B cell (primary cell): ENCODE data around the gene SNRNP48. TPM values are rescaled to one million over a fixed set of nuclear protein-coding genes. Genes with fewer than 3 reads are reported as not detected.

Experiments used
- ATAC-seq: fragments of 200-7000 bp; cut with Tn5 transposase; one replicate; pipeline ENCODE4 v1.10.0; 2021; ENCODE audit warnings: low read depth, mild to moderate bottlenecking, moderate number of reproducible peaks, moderate library complexity
- CTCF ChIA-PET: fragments of 350-600 bp; sonication (Branson Sonifier 250); formaldehyde crosslinking; loops from one replicate; lab custom pipeline; 2021; ENCODE audit warnings: antibody characterized with exemption, inconsistent platforms; lab: Charles Lee
- POLR2A ChIA-PET: fragments of 350-600 bp; sonication (Branson Sonifier 250); formaldehyde crosslinking; loops from one replicate; lab custom pipeline; 2021; ENCODE audit warnings: antibody characterized with exemption; lab: Charles Lee
- DNase-seq: peaks from one replicate; pipeline ENCODE4 v3.0.0; 2013
- H2AFZ ChIP-seq: 2 replicates; pipeline ENCODE4 v1.6.1; 2012; ENCODE audit warnings: mild to moderate bottlenecking, low read depth, low read length; ENCODE audit not compliant: insufficient read depth, poor library complexity, severe bottlenecking
- H3K27ac ChIP-seq, 2 donors: 1 replicate in 1 of 2; 2 replicates in 1 of 2; pipeline ENCODE4 v1.5.1; 2012 to 2013; ENCODE audit warnings: low read length in 2 of 2, mild to moderate bottlenecking in 2 of 2, moderate library complexity in 1 of 2
- H3K27me3 ChIP-seq, 4 experiments: fragments of 200-600 bp in 1 of 4; sonication (generic) in 1 of 4; replicated peaks in 1 of 4; 1 replicate in 2 of 4; 2 replicates in 2 of 4; pipeline versions ENCODE4 v1.6.1 to v1.7.0; 2013 to 2016; ENCODE audit warnings: low read length in 3 of 4, mild to moderate bottlenecking in 2 of 4, mixed read lengths in 1 of 4, moderate library complexity in 1 of 4; ENCODE audit not compliant: insufficient read depth in 4 of 4, control insufficient read depth in 3 of 4; ENCODE audit errors: control extremely low read depth in 1 of 4
- H3K36me3 ChIP-seq, 2 experiments: replicated peaks in 1 of 2; 1 replicate in 1 of 2; 2 replicates in 1 of 2; pipeline versions ENCODE4 v1.6.1 to v1.7.1; 2013; ENCODE audit warnings: low read length in 1 of 2; ENCODE audit not compliant: insufficient read depth in 2 of 2, control insufficient read depth in 1 of 2; ENCODE audit errors: control extremely low read depth in 1 of 2, extremely low read depth in 1 of 2
- H3K4me1 ChIP-seq, 2 donors: fragments of 200-600 bp in 1 of 2; sonication (generic) in 1 of 2; 1 replicate in 1 of 2; 2 replicates in 1 of 2; pipeline versions ENCODE4 v1.5.1 to v1.6.1; 2013 to 2017; ENCODE audit warnings: low read length in 2 of 2; ENCODE audit not compliant: control insufficient read depth in 2 of 2, insufficient read depth in 2 of 2
- H3K4me2 ChIP-seq: replicated peaks from 2 replicates; pipeline ENCODE3; 2012; ENCODE audit warnings: mild to moderate bottlenecking, low read depth, low read length; ENCODE audit not compliant: poor library complexity, severe bottlenecking
- H3K4me3 ChIP-seq, 5 experiments: fragments of 200-600 bp in 1 of 5; sonication (generic) in 1 of 5; 1 replicate in 3 of 5; 2 replicates in 2 of 5; pipeline versions ENCODE4 v1.5.1 to v1.7.0; 2011 to 2016; ENCODE audit warnings: low read length in 4 of 5, mild to moderate bottlenecking in 4 of 5, low read depth in 2 of 5, control low read depth in 1 of 5, moderate library complexity in 1 of 5; ENCODE audit not compliant: insufficient read depth in 1 of 5; ENCODE audit errors: control extremely low read depth in 1 of 5, extremely low read depth in 1 of 5
- H3K79me2 ChIP-seq: fragments of 200-600 bp; sonication (generic); one replicate; pipeline ENCODE4 v1.6.0; 2016; ENCODE audit warnings: low read length; ENCODE audit not compliant: control insufficient read depth, insufficient read depth
- H3K9ac ChIP-seq: fragments of 200-600 bp; sonication (generic); 2 replicates; pipeline ENCODE4 v1.6.1; 2017; ENCODE audit warnings: mild to moderate bottlenecking, low read length, moderate library complexity
- H3K9me3 ChIP-seq, 3 donors: one replicate each; pipeline versions ENCODE4 v1.6.1 to v1.7.1; 2013; ENCODE audit warnings: low read length in 2 of 3; ENCODE audit not compliant: control insufficient read depth in 2 of 3, insufficient read depth in 1 of 3; ENCODE audit errors: control extremely low read depth in 1 of 3
- H4K20me1 ChIP-seq: 2 replicates; pipeline ENCODE4 v1.6.0; 2012; ENCODE audit warnings: mild to moderate bottlenecking, low read length; ENCODE audit not compliant: insufficient read depth, control insufficient read depth, poor library complexity, severe bottlenecking
- H3K27ac Mint-ChIP-seq: one replicate; pipeline ENCODE4 v1.8.0; 2021; ENCODE audit warnings: mixed read lengths
- H3K27me3 Mint-ChIP-seq: one replicate; pipeline ENCODE4 v1.8.0; 2021; ENCODE audit warnings: mixed read lengths
- H3K4me1 Mint-ChIP-seq: one replicate; pipeline ENCODE4 v1.8.0; 2021; ENCODE audit warnings: mixed read lengths
- H3K4me3 Mint-ChIP-seq: one replicate; pipeline ENCODE4 v1.8.0; 2021; ENCODE audit warnings: mixed read lengths
- H3K9me3 Mint-ChIP-seq: one replicate; pipeline ENCODE4 v1.8.0; 2022; ENCODE audit warnings: mixed read lengths; ENCODE audit not compliant: insufficient read depth
- EZH2 ChIP-seq: IDR thresholded peaks from 2 replicates; pipeline ENCODE4 v1.6.1; 2012; ENCODE audit warnings: borderline replicate concordance, low read depth, mild to moderate bottlenecking, moderate library complexity, low read length; ENCODE audit not compliant: insufficient read depth, poor library complexity, severe bottlenecking
- WGBS: methylation state at CpG from one replicate; pipeline ENCODE4 v1.1.5; 2013; ENCODE audit warnings: missing lambda C conversion rate; ENCODE audit not compliant: insufficient coverage; 5-methylcytosine and 5-hydroxymethylcytosine counted together
- intact Hi-C: fragments of 100-400 bp; cut with micrococcal nuclease; formaldehyde crosslinking; loops from one replicate; pipeline ENCODE4 v1.10.0; 2022
- polyA plus RNA-seq: library from polyadenylated mRNA; depleted of rRNA; stranded (reverse); fragments of >200 nt; gene quantifications from 2 replicates; pipeline ENCODE4 v1.2.3, GENCODE V29; 2012
- total RNA-seq, 2 donors: library from RNA; stranded (reverse); fragments of 120-200 nt in 1 of 2; gene quantifications; 1 replicate in 1 of 2; 2 replicates in 1 of 2; pipeline versions ENCODE4 v1.2.3 to v1.2.4, GENCODE V29; 2013 to 2022
- TF ChIP-seq, protein P1 (sequence below): fragments of 200-600 bp; IDR thresholded peaks from one replicate; pipeline ENCODE4 v1.8.0; 2022; ENCODE audit warnings: antibody characterized with exemption, mild to moderate bottlenecking

SNRNP48 gene
- total and polyA plus RNA-seq, 2 donors (not counting 1 experiment from before 2014, with no cell fraction given) = 8.9 to 22.9 TPM

DNA sequence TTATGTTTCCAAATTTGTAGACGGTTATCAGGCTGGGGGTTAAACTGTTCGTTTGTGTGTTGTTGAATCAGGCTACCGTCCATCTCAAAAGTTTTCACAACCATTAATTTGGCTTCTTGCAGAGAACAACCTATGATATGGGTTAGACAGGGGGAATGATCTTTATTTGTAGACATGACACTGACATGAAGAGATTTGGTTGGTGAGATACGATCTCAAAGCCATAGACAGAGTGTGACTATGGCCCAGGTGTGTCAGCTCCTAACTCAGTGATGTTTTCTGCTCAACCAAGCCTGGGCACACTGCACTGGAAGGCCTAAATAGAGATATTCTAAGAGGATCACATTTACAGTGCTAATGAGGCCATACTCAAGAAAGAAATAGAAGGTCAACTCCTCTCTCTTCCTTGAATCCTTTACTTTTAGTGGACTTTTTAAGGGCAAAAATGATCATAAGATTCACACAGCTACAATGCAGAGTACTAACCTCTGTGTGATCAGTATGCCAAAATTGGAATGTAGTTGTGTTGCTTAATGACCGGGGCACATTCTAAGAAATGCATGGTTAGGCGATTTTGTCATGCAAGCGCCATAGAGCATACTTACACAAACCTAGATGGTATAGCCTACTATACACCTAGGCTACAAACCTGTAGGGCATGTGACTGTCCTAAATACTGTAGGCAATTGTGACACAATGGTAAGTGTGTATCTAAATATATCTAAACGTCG lies 17.6 kb upstream of the SNRNP48 start:
- WGBS = 100% methylated on average over 2 of the region's 9 CpGs
- Mint-ChIP-seq H3K27ac (no peak overlapping the region), H3K27me3 (peaks cover 36% of the 10 kb centered on the region), H3K9me3 (no peaks in the 10 kb centered on the region), H3K4me3 (no peak overlapping the region), H3K4me1 (no peaks in the 10 kb centered on the region)
- Histone ChIP-seq H3K9ac (no peak overlapping the region), H3K4me2 (no peak overlapping the region), H3K4me1 (no peaks in the 10 kb centered on the region), H3K79me2 (no peaks in the 10 kb centered on the region), H3K4me3 (no peak overlapping the region), H3K9me3 (no peaks in the 10 kb centered on the region), H3K27me3 (peaks cover 0 to 9% (median 0%) of the 10 kb centered on the region in 4 experiments), H4K20me1 (no peaks in the 10 kb centered on the region), H3K36me3 (peaks cover 0 to 7% of the 10 kb centered on the region in 2 experiments), H2AFZ (no peak overlapping the region), H3K27ac (no peak overlapping the region)
- intact Hi-C loops = no loop called here
- POLR2A ChIA-PET = interaction anchor here (0.6 kb wide), 1 partner anchor 294 kb away, joined by 3 read pairs; no protein-coding TSS in a partner anchor
- DNase-seq (no peak), ATAC-seq (no peak)
- TF ChIP-seq, protein P1, sequence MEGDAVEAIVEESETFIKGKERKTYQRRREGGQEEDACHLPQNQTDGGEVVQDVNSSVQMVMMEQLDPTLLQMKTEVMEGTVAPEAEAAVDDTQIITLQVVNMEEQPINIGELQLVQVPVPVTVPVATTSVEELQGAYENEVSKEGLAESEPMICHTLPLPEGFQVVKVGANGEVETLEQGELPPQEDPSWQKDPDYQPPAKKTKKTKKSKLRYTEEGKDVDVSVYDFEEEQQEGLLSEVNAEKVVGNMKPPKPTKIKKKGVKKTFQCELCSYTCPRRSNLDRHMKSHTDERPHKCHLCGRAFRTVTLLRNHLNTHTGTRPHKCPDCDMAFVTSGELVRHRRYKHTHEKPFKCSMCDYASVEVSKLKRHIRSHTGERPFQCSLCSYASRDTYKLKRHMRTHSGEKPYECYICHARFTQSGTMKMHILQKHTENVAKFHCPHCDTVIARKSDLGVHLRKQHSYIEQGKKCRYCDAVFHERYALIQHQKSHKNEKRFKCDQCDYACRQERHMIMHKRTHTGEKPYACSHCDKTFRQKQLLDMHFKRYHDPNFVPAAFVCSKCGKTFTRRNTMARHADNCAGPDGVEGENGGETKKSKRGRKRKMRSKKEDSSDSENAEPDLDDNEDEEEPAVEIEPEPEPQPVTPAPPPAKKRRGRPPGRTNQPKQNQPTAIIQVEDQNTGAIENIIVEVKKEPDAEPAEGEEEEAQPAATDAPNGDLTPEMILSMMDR = no peak
- no peak for TF ChIP-seq EZH2
- CTCF ChIA-PET = no interaction called here

DNA sequence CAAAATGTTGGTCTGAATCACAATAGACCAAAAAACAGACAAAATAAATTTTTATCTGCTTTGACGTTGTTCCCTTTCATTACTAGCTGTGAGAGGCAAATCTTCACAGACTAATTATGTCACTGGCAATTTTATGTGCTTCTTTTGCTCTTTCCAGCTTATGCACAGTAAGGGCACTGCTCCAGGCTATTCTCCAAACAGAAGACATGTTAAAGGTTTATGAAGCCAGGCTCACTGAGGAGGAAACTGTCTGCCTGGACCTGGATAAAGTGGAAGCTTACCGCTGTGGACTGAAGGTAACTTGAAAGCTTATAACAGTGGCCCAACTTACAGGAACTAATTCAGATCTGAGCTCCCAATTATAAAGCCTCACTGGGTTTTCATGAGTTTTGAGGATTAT lies 15.5 kb upstream of the SNRNP48 start:
- WGBS = 91% methylated on average over 1 of the region's 2 CpGs
- no peak overlapping the region for H2AFZ ChIP-seq
- no peaks in the 10 kb centered on the region for H3K79me2 ChIP-seq
- TF ChIP-seq EZH2 = no peak
- TF ChIP-seq, protein P1 = no peak
- no peak overlapping the region for H3K4me3 Mint-ChIP-seq
- H3K36me3 ChIP-seq = peaks cover 0 to 3% of the 10 kb centered on the region in 2 experiments
- H3K4me1 ChIP-seq = no peaks in the 10 kb centered on the region
- H3K27ac Mint-ChIP-seq = no peak overlapping the region
- no peaks in the 10 kb centered on the region for H3K9me3 Mint-ChIP-seq
- H4K20me1 ChIP-seq = no peaks in the 10 kb centered on the region
- no peak overlapping the region for H3K9ac ChIP-seq
- no peak overlapping the region for H3K4me2 ChIP-seq
- no peak overlapping the region for H3K4me3 ChIP-seq
- peaks cover 0 to 19% (median 0%) of the 10 kb centered on the region in 4 experiments for H3K27me3 ChIP-seq
- ATAC-seq (no peak), DNase-seq (no peak)
- no peaks in the 10 kb centered on the region for H3K4me1 Mint-ChIP-seq
- intact Hi-C loops = no loop called here
- peaks cover 30% of the 10 kb centered on the region for H3K27me3 Mint-ChIP-seq
- ChIA-PET CTCF (interaction anchor here (1.2 kb wide), 1 partner anchor 15 kb away, joined by 3 read pairs; the partner anchor contains the start of gene SNRNP48), POLR2A (no interaction called here)
- H3K27ac ChIP-seq = no peak overlapping the region
- H3K9me3 ChIP-seq = no peaks in the 10 kb centered on the region
